GM20431 (cell line): ENCODE data around the gene WWOX.

Source experiments
- in situ Hi-C: fragments of 300-500 bp; cut with MseI, MboI; formaldehyde crosslinking; loops from one replicate; pipeline ENCODE4 v1.15.0; 2020; ENCODE audit warnings: low sequenced_read_pairs; ENCODE audit not compliant: unreplicated experiment

The WWOX gene

GRCh38 chr16:78317564-78318240, 218.2 kb downstream of the WWOX start:
- in situ Hi-C loops: no loop called here

- in situ Hi-C loops: no loop called here
Measured at GRCh38 chr16:78321620-78322360, 222.3 kb downstream of the WWOX start.

DNA sequence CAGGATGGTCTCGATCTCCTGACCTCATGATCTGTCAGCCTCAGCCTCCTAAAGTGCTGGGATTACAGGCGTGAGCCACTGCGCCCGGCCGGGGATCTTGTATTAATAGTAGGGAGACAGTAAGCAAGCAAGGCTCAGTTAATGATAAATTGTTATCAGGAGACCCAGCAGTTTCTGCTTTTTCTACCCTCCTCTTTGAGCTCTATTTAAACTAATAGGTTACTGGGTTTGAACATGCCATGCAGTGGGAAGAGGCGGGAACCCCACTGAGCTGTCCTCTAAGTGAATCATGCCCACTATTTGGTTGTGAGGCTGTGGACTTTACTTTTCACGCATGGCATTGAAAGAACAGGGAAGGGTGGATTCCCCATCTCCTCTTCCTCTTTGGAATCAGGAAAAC, 223.9 kb downstream of the WWOX start:
- in situ Hi-C loops: no loop called here

DNA sequence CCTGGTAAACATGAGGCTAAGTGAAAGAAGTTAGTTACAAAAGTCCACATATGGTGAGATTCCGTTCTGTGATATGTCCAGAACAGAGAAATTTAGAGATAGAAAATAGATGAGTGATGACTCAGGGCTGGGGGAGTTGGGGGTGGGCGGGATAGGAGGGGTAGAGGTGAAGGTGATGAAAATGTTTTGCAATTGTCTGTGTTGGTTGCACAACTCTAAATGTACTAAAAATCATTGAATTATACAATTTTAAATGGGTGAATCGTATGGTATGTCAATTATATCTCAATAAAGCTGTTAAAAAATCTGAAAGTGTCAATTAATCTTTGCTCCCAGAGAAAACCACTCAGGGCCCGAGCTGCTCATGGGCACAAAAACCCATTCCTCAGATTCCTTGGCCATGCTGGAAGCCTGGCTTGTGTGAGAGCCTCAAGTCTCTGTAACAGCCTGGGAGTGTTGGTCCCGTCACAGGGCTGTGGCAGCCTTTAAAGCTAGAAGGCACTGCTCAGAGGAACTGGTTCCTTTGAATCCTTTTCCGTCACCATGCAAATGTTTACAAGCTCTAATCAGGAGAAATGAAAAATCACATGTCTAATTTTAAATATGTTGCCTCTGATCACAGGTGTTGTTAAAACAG, 225.3 kb downstream of the WWOX start:
- in situ Hi-C loops: no loop called here

DNA sequence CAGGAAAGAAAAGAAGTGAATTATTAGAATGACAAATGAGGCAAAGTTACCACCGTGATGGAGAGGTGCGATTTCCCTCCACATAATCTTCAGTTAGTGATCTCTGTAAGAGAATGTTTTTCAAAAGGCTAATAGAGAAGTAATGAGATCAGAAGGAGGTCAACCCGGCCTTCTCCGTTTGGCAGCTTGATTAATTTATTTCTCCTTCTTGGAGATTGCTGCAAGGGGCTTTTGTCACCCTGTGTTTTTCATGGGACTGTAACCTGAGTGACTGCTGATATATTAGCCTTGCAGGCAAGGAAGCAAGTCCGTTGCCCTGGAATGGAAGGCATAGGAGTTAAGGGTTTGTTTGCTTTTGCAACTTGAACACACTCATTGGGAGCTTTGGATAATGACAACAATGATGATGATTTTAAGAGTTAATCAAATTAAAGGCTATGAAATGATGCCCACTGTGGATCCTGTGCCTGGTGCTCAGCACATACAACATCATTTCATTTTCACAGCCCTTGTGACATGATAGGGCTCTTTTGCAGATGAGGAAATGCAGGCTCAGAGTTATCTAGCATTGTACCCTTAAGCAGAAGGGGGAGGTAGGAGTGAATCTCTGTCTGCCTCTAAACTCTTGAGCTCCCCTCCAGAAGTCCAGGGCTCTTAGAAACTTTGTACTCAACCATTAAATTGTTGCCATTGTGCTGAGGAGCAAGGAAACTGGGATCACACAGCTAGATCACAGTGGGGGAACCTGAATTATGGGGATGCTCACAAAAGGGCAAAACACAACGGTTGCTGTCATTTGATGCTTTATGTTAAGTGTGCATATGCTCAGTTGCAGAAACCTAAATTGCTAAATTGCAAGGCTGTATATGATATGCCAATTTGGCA, 226.3 kb downstream of the WWOX start:
- in situ Hi-C loops: no loop called here

GRCh38 chr16:78326731-78327130, 227.3 kb downstream of the WWOX start:
- in situ Hi-C loops: no loop called here

GRCh38 chr16:78331731-78332130, 232.3 kb downstream of the WWOX start:
- in situ Hi-C loops: no loop called here

DNA sequence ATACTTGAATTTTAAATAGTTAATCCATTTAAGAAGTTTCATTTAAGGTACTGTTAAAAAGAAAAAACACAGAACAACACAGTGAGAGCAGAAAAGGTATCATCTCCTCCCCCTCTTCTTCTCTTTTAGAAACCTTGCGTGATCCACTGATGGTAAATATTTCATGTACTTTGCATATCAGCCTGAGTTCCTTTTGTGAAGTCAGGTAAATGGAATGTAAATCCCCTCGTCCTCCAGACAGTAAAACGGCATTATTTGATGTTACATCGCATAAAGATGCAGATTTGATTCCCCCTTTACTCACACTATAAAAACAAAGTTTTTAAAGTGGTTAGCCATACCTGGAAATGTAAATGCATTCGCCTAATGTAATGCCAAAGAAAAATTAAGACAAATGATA, 234.4 kb downstream of the WWOX start:
- in situ Hi-C loops: no loop called here

GRCh38 chr16:78340590-78340989, 241.1 kb downstream of the WWOX start:
- in situ Hi-C loops: no loop called here

GRCh38 chr16:78348068-78348467, 248.6 kb downstream of the WWOX start:
- in situ Hi-C loops: no loop called here

DNA sequence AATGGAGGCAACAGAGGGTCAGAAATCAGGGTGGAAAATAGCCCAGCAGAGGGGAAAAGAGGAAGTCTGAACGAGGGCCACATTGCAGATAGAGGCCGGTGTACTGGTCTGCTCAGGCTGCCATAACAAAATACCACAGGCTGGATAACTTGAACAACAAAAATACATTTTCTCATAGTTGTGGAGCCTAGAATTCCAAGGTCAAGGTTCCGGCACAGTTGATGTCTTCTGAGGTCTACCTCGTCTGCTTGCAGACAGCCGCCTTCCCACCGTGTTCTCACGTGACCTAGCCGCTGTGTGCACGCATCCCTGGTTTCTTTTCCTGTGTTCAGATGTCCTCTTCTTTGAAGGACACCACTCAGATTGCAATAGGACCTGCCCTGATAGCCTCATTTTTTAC, 249.4 kb downstream of the WWOX start:
- in situ Hi-C loops: no loop called here

DNA sequence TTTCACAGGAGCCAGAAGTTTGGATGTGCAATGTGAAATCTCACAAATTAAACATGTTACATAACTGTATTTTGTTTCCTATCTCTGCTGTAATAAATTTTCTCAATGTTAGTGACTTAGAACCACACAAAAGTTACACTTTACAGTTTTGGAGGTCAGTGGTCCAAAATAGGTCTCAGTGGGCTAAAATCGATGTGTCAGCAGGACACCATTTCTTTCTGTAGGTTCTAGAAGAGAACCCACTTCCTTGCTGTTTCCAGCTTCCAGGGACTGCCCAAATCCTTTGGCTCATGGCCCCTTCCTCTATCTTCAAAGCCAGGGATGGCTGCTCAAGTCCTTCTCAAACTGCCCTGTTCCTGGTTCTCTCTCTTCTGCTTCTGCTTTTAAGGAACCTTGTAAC, 252.7 kb downstream of the WWOX start:
- in situ Hi-C loops: no loop called here

DNA sequence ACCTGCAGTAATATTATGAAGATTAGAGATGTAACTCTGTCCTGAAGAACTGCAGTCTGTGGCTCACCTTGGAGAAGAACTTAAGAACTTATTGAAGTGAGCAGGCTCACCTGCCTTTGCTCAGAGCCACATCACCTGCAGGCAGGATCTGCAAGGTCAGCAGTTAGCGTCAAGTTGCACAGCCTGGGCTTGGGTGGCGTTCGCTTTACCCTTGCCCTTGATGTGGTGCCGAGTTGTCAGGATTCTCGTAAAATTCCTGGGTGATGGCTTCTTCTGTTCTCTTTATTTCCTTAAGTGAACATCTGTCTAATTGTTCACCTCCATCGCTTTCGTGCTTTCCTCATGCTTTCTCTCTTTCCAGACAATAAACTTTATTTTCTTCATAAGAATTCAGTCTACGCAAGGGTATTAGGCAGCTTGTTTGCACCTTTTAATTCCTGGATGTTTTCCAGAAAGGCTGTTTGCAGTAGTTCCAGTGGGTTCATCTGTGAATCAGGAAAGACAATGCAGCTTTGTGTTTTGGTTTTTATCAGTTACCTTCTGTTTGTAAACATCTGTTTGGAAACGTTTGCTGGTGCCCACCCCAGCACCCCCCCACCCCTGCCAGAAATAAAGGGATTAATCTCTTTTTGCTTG, 254.3 kb downstream of the WWOX start:
- in situ Hi-C loops: no loop called here

DNA sequence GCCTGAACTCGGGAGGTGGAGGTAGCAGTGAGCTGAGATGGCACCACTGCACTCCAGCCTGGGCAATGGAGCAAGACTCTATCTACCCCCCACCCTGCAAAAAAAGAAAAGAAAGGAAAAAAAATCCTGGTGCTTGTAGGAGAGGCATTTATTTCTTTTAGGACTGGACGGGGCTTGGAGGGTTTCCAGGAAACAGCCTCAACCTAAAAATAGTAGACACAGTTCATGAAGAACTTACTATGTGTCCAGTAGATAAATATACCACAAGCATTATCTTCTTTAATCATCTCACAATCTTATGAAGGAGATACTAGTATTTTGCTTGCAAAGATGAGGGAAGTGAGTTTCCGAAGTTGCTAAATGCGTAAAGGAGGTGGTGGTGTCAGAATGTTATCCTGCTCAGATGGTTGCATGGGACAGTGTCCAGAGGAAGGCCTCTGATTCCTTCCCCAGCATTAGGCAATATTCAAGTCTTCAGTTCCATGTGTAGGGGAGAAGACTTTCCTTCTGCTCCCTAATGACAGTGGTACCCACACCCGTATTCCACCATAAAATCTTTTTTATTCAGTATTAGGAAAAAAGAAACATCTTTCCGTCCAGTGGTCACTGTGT, 263.2 kb downstream of the WWOX start:
- in situ Hi-C loops: no loop called here

GRCh38 chr16:78363843-78364555, 264.5 kb downstream of the WWOX start:
- in situ Hi-C loops: no loop called here

- in situ Hi-C loops: no loop called here
Measured at GRCh38 chr16:78364556-78364880, 265.1 kb downstream of the WWOX start.

DNA sequence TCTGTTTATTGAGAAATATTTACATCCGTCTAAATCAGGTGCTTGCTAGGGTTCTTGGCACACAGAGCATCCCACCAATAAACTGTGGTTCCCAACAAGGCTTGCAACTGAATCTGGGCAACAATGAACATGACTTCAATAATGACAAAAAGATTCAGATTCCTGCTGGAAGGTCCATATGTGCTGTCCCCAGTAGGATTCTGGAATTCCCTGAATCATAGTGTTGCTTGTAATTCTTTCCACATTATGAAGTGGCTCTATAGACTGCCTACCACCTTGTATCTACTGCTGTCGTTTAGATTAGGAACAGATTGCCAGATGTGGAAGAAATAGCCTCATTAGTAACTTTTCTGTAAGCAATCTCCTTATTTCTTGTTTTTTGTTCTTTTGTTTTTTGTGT, 265.9 kb downstream of the WWOX start:
- in situ Hi-C loops: no loop called here

- in situ Hi-C loops: no loop called here
Measured at GRCh38 chr16:78368121-78369102, 269.0 kb downstream of the WWOX start.
